ENCODE data around the gene NT5DC3.

DNA sequence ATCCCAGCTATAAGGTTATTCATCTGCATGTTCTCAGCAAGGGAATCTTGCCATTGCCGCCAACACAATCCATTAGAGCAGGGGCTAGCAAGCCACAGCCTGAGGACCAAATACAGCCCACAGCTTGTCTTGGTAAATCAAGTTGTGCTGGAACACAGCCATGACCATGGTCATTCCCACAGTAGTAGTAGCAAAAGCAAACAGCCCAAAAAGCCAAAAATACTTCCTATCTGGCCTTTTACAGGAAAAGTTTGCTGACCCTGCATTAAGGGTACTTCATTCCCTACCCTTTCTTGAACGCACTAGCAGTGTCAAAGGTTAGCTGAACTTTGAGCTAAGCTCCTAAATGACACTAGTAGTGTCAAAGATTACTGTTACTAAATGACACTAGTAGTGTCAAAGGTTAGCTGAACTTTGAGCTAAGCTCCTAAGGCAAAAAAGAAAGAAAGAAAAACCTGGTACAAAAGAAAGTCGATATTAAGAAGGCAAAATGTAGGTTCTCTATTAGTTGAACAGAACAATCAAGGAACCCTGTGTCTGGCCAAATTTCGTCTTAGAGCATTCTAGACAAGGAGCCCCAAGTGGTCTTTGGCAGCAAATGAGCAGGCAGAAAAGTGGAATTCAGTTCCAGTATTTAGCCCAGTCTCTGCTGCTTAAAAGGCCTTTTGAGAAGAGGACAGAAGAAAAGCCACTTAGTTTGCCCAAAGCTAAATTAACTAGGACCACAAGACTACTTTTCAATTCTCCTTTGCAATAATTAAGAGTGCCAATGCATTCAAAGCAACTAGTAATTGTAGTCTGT, 67.7 kb downstream of the NT5DC3 start:
- TF ChIP-seq EZH2 (optimal IDR thresholded peaks at IDR 0.05; ENCODE audit: low read depth, low read length), result no peak
- TF ChIP-seq, protein P1, sequence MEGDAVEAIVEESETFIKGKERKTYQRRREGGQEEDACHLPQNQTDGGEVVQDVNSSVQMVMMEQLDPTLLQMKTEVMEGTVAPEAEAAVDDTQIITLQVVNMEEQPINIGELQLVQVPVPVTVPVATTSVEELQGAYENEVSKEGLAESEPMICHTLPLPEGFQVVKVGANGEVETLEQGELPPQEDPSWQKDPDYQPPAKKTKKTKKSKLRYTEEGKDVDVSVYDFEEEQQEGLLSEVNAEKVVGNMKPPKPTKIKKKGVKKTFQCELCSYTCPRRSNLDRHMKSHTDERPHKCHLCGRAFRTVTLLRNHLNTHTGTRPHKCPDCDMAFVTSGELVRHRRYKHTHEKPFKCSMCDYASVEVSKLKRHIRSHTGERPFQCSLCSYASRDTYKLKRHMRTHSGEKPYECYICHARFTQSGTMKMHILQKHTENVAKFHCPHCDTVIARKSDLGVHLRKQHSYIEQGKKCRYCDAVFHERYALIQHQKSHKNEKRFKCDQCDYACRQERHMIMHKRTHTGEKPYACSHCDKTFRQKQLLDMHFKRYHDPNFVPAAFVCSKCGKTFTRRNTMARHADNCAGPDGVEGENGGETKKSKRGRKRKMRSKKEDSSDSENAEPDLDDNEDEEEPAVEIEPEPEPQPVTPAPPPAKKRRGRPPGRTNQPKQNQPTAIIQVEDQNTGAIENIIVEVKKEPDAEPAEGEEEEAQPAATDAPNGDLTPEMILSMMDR (IDR thresholded peaks at IDR 0.05; ENCODE audit: low read length), result no peak
- TF ChIP-seq EZH2phosphoT487 (IDR thresholded peaks at IDR 0.05; ENCODE audit: low read length), result no peak

Data from MM.1S (cell line).